Activated CD4-positive, alpha-beta T cell treated with anti-CD3 and anti-CD28 coated beads for 36 hours (primary cell): ENCODE results near the gene DTWD1. TPM values are rescaled to one million over a fixed set of nuclear protein-coding genes. Genes with fewer than 3 reads are reported as not detected.
"Not testable (repeated sequence)": the region's sequence is repeated elsewhere in the genome, so short reads cannot be mapped to it uniquely, and the experiment has no call there.

Experiments used
- ATAC-seq: fragments of 200-7000 bp; cut with Tn5 transposase; one replicate; pipeline ENCODE4 v1.10.0; 2021; ENCODE audit warnings: mild to moderate bottlenecking, moderate library complexity
- CTCF ChIA-PET: fragments of 350-600 bp; sonication (Branson Sonifier 250); formaldehyde crosslinking; loops from one replicate; lab custom pipeline; 2021; ENCODE audit warnings: antibody characterized with exemption; lab: Charles Lee
- POLR2A ChIA-PET: fragments of 350-600 bp; sonication (Branson Sonifier 250); formaldehyde crosslinking; loops from one replicate; lab custom pipeline; 2021; ENCODE audit warnings: antibody characterized with exemption, inconsistent platforms; lab: Charles Lee
- DNase-seq: peaks from one replicate; pipeline ENCODE4 v3.0.0-alpha.2; 2020
- H3K27ac Mint-ChIP-seq: one replicate; pipeline ENCODE4 v1.8.0; 2021; ENCODE audit warnings: mixed read lengths
- H3K27me3 Mint-ChIP-seq: one replicate; pipeline ENCODE4 v1.8.0; 2021; ENCODE audit warnings: mixed read lengths
- H3K36me3 Mint-ChIP-seq: one replicate; pipeline ENCODE4 v1.8.0; 2021; ENCODE audit warnings: low read depth, mixed read lengths
- H3K4me1 Mint-ChIP-seq: one replicate; pipeline ENCODE4 v1.8.0; 2021; ENCODE audit warnings: mixed read lengths
- H3K4me3 Mint-ChIP-seq: one replicate; pipeline ENCODE4 v1.8.0; 2021; ENCODE audit warnings: mild to moderate bottlenecking, moderate library complexity, mixed read lengths
- H3K9me3 Mint-ChIP-seq: one replicate; pipeline ENCODE4 v1.8.0; 2021; ENCODE audit warnings: low read depth, mixed read lengths
- intact Hi-C, 2 experiments: fragments of 100-400 bp; cut with DNase I in 1 of 2; cut with micrococcal nuclease in 1 of 2; formaldehyde crosslinking; loops; one replicate each; pipeline versions ENCODE4 v1.14.2 to v1.15.1; 2022 to 2024; cut with DNase I, micrococcal nuclease
- total RNA-seq, 2 experiments: library from RNA; stranded (reverse); gene quantifications; one replicate each; pipeline ENCODE4 v1.2.3, GENCODE V29; 2021

Gene DTWD1
- 10 to 100 TPM; 20.4 to 22.4 TPM for total RNA-seq

GRCh38 chr15:49620658-49621368, at the start of gene DTWD1, which contains the start of gene FAM227B:
DTWD1 (plus strand) TSS chr15:49621048; CDS start chr15:49625168, 4,120 bp downstream.
FAM227B (minus strand) TSS chr15:49620818; CDS start chr15:49615171, 5,647 bp downstream.
- CTCF ChIA-PET: no interaction called here
- Mint-ChIP-seq H3K9me3 (peaks cover 6% of the 10 kb centered on the region), H3K27ac (peak within 1 kb of the TSS; percentile 88), H3K27me3 (no peaks in the 10 kb centered on the region), H3K4me1 (peaks cover 36% of the 10 kb centered on the region), H3K4me3 (peak within 1 kb of the TSS; percentile 86), H3K36me3 (peaks cover 25% of the 10 kb centered on the region)
- peak; percentile 98 for ATAC-seq
- POLR2A ChIA-PET: interaction anchor here (0.6 kb wide), 2 partner anchors 25 to 465 kb away, joined by 3 read pairs; partner anchors contain the start of gene COPS2
- intact Hi-C loops: loop anchor here (1.0 to 10.0 kb wide), 14 partner anchors 449 to 1290 kb away; partner anchors contain the start of genes DUT (in 2 of the 2), EID1 (in 2 of the 2), GALK2 (in 2 of the 2) and AP4E1 (in 1 of the 2)
- peak; percentile 96 for DNase-seq

DNA sequence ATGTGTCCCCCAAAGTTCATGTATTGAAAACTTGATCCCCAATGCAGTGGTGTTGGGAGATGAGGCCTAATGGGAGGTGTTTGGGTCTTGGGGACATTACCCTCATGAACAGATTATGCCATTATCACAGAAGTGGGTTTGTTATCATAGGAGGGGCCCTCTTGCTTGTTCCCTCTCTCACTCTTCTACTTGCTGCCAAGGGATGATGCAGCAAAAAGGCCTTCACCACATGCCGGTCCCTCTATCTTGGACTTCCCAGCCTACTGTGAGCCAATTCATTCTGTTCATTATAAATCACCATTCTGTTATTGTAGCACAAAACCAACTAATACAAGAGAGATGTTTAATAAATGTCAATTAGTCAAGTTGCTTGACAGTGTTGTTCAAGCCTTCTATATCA, 47.4 kb upstream of the DTWD1 start:
- peaks cover 25% of the 10 kb centered on the region for H3K9me3 Mint-ChIP-seq
- DNase-seq: no peak
- peaks cover 2% of the 10 kb centered on the region for H3K4me1 Mint-ChIP-seq
- no peak overlapping the region for H3K4me3 Mint-ChIP-seq
- ATAC-seq: no peak
- intact Hi-C loops: no loop called here
- no peaks in the 10 kb centered on the region for H3K27me3 Mint-ChIP-seq
- POLR2A ChIA-PET: no interaction called here
- no peak overlapping the region for H3K27ac Mint-ChIP-seq
- CTCF ChIA-PET: no interaction called here
- peaks cover 31% of the 10 kb centered on the region for H3K36me3 Mint-ChIP-seq

GRCh38 chr15:49589030-49589429, 31.8 kb upstream of the DTWD1 start:
- Mint-ChIP-seq H3K4me3 (no peak overlapping the region), H3K4me1 (peaks cover 2% of the 10 kb centered on the region), H3K36me3 (peaks cover 23% of the 10 kb centered on the region), H3K9me3 (peaks cover 4% of the 10 kb centered on the region), H3K27me3 (no peaks in the 10 kb centered on the region), H3K27ac (no peak overlapping the region)
- CTCF ChIA-PET: interaction anchor here (0.6 to 0.9 kb wide), 2 partner anchors 117 to 491 kb away, joined by 3 read pairs; no protein-coding TSS in a partner anchor
- POLR2A ChIA-PET: no interaction called here
- intact Hi-C loops: no loop called here
- ATAC-seq (no peak), DNase-seq (no peak)

DNA sequence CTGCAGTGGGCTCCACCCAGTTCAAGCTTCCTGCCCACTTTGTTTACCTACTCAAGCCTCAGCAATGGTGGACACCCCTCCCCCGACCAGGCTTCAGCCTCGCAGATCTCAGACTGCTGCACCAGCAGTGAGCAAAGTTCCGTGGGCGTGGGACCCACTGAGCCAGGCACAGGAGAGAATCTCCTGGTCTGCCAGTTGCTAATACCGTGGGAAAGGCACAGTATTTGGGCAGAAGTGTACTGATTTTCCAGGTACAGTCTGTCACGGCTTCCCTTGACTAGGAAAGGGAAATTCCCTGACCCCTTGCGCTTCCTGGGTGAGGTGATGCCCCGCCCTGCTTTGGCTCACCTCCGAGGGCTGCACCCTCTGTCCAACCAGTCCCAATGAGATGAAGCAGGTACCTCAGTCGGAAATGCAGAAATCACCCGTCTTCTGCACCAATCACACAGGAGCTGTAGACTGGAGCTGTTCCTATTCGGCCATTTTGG, 28.0 kb upstream of the DTWD1 start:
- Mint-ChIP-seq H3K9me3 (peaks cover 26% of the 10 kb centered on the region), H3K36me3 (peaks cover 19% of the 10 kb centered on the region)
- ATAC-seq, H3K27me3 Mint-ChIP-seq, DNase-seq, intact Hi-C loops, H3K4me1 Mint-ChIP-seq, H3K4me3 Mint-ChIP-seq, CTCF ChIA-PET, POLR2A ChIA-PET, H3K27ac Mint-ChIP-seq: not testable (repeated sequence)

DNA sequence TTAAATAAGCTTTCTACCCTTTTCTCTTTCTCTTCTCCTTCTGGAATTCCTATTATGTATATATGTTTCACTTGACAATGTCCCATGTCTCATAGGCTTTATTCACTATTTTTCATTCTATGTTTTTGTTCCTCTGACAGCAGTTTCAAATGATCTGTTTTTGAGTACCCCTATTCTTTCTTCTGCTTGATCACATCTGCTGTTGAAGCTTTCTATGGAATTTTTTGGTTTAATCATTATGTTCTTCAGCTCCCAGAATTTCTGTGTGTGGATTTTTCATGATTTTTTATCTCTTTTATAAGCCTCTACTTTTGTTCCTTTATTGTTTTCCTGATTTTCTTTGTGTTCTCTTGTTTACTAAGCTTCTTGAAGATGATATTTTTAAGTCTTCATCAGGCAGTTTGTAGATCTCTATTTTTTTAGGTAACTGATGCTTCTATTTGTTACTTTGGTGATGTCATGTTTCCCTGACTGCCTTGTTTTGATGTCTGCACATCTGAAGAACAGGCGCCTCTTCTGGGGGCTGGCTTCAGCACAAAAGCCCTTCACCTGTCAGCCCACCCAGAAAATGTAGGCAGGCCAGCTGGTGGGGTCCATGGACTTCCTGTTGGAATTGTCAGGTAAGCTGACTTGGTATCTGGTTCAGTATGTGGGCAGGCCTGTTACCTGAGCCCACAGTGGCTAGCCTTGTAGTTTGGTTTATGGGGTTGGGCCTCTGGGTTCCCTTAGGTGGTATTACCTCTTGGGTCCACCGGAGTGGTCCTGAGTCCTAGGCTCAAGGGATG, 16.0 kb upstream of the DTWD1 start:
- ChIA-PET POLR2A (no interaction called here), CTCF (interaction anchor here (0.7 kb wide), 1 partner anchor 523 kb away, joined by 3 read pairs; no protein-coding TSS in a partner anchor)
- ATAC-seq (no peak), DNase-seq (no peak)
- H3K4me3 Mint-ChIP-seq: no peak overlapping the region
- no peaks in the 10 kb centered on the region for H3K27me3 Mint-ChIP-seq
- H3K36me3 Mint-ChIP-seq: peaks cover 23% of the 10 kb centered on the region
- peaks cover 24% of the 10 kb centered on the region for H3K9me3 Mint-ChIP-seq
- intact Hi-C loops: no loop called here
- H3K4me1 Mint-ChIP-seq: no peaks in the 10 kb centered on the region
- H3K27ac Mint-ChIP-seq: no peak overlapping the region

DNA sequence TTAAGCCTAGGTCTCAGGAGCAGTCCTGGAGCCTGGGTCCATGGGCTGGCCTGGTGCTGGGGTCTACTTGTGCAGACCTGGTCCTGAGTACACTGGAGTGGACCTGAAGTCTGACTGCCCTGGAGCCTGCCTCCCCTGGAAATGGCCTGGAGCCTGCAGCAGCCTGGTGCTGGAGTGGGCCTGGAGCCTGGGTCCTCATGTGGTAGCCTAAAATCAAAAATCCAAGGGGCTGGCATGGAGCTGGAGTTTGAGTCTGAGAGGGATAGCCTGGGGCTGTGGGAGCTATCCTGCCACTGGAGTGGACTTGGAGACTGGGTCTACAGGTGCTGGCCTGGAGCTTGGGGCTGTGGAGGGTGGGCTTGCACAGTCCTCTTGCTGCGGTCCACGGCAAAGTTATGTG, 15.3 kb upstream of the DTWD1 start:
- H3K27me3 Mint-ChIP-seq: no peaks in the 10 kb centered on the region
- intact Hi-C loops: no loop called here
- DNase-seq (no peak), ATAC-seq (no peak)
- ChIA-PET POLR2A (no interaction called here), CTCF (no interaction called here)
- H3K4me3 Mint-ChIP-seq: no peak overlapping the region
- H3K36me3 Mint-ChIP-seq: peaks cover 23% of the 10 kb centered on the region
- no peaks in the 10 kb centered on the region for H3K4me1 Mint-ChIP-seq
- no peak overlapping the region for H3K27ac Mint-ChIP-seq
- peaks cover 24% of the 10 kb centered on the region for H3K9me3 Mint-ChIP-seq

DNA sequence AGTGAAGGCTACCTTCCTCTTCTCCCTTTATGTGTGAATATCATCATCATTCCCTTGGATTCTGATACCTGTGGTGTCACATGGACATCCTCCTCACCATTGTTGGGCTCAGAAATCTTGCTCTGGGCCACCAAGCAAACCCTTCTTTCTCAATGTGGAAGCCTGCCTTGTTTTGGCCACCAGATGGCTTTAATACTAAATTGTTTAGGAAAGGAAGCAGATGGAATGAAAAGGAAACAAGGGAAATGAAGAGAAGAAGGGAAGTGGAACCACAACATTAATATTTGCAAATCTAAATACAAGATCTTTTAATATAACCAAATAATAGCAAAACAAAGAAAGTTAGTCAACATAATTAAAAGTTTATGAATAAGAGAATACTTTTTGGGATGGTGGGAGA, 14.3 kb upstream of the DTWD1 start:
- Mint-ChIP-seq H3K27ac (no peak overlapping the region), H3K4me3 (no peak overlapping the region), H3K36me3 (peaks cover 20% of the 10 kb centered on the region), H3K27me3 (no peaks in the 10 kb centered on the region), H3K9me3 (peaks cover 20% of the 10 kb centered on the region), H3K4me1 (no peaks in the 10 kb centered on the region)
- ATAC-seq: no peak
- ChIA-PET CTCF (no interaction called here), POLR2A (no interaction called here)
- no peak for DNase-seq
- intact Hi-C loops: no loop called here

GRCh38 chr15:49610157-49610918, 10.5 kb upstream of the DTWD1 start:
- POLR2A ChIA-PET: no interaction called here
- CTCF ChIA-PET: no interaction called here
- Mint-ChIP-seq H3K27me3 (no peaks in the 10 kb centered on the region), H3K9me3 (peaks cover 9% of the 10 kb centered on the region), H3K36me3 (peaks cover 33% of the 10 kb centered on the region), H3K4me3 (no peak overlapping the region), H3K4me1 (no peaks in the 10 kb centered on the region), H3K27ac (no peak overlapping the region)
- DNase-seq (no peak), ATAC-seq (no peak)
- intact Hi-C loops: no loop called here

- CTCF ChIA-PET, H3K27ac Mint-ChIP-seq, H3K27me3 Mint-ChIP-seq, DNase-seq, H3K4me1 Mint-ChIP-seq, POLR2A ChIA-PET, intact Hi-C loops, H3K4me3 Mint-ChIP-seq, ATAC-seq: not testable (repeated sequence)
- H3K36me3 Mint-ChIP-seq: peaks cover 26% of the 10 kb centered on the region
- peaks cover 12% of the 10 kb centered on the region for H3K9me3 Mint-ChIP-seq
These were observed 8.6 kb upstream of the DTWD1 start for GRCh38 chr15:49612240-49612639.

DNA sequence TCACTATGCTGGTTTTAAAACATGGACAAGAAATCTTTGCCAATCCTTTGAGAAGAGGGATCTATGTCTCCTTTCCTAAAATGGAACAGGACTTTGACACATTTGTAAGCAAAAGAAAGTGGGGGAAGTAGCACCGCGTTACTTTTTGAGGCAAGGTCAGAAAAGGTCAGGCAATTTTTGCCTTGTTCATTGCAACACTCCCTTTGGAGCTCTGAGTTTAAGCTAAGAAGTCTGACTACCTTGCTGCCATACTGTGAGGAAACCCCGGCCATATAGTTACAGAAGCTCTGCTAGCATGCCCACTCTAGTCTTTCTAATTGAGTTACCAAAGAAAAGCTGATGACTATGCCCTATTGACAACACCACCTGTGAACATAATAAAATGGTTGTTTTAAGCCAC, 1.6 kb upstream of the DTWD1 start:
- ATAC-seq (no peak), DNase-seq (no peak)
- intact Hi-C loops: no loop called here
- ChIA-PET POLR2A (no interaction called here), CTCF (no interaction called here)
- Mint-ChIP-seq H3K27ac (no peak overlapping the region), H3K4me1 (peaks cover 36% of the 10 kb centered on the region), H3K4me3 (no peak overlapping the region), H3K36me3 (peaks cover 24% of the 10 kb centered on the region), H3K9me3 (peaks cover 10% of the 10 kb centered on the region), H3K27me3 (no peaks in the 10 kb centered on the region)

GRCh38 chr15:49620199-49620598, 649 bp upstream of the DTWD1 start:
- POLR2A ChIA-PET: interaction anchor here (0.6 kb wide), 1 partner anchor 465 kb away, joined by 3 read pairs; the partner anchor contains the start of gene COPS2
- intact Hi-C loops: loop anchor here (1.0 to 10.0 kb wide), 14 partner anchors 448 to 1289 kb away; partner anchors contain the start of genes DUT (in 2 of the 2), EID1 (in 2 of the 2), GALK2 (in 2 of the 2) and AP4E1 (in 1 of the 2)
- DNase-seq: no peak
- Mint-ChIP-seq H3K36me3 (peaks cover 23% of the 10 kb centered on the region), H3K27ac (peak overlapping the region; percentile 88), H3K27me3 (no peaks in the 10 kb centered on the region), H3K4me3 (peak overlapping the region; percentile 86), H3K9me3 (peaks cover 6% of the 10 kb centered on the region), H3K4me1 (peaks cover 36% of the 10 kb centered on the region)
- CTCF ChIA-PET: no interaction called here
- ATAC-seq: no peak
